NCI-H1092 (cell line): ENCODE data around the gene PTPRG.

Experiments used
- DNase-seq: peaks from one replicate; lab custom pipeline; 2025; lab: John Stamatoyannopoulos, UW

The PTPRG gene

DNA sequence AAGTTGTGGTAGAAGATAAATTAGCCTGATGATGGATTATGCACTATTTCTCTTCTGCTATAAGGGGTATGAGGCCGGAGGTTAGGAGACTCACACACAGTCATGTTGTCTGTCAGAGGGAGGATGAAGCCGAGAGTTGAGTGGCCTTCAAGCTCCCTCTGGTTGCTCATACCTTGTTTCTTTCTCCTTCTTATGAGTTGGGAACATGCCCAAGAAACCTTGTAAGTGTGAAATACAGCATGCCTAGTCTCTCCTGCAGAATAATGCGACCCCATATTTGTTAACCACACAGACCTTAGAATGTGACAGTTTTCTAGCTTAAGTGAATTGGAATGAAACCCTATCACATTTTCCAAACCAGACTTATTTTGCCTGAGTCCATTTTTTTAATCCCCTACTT lies 366.7 kb downstream of the PTPRG start:
- DNase-seq, result no peak

DNA sequence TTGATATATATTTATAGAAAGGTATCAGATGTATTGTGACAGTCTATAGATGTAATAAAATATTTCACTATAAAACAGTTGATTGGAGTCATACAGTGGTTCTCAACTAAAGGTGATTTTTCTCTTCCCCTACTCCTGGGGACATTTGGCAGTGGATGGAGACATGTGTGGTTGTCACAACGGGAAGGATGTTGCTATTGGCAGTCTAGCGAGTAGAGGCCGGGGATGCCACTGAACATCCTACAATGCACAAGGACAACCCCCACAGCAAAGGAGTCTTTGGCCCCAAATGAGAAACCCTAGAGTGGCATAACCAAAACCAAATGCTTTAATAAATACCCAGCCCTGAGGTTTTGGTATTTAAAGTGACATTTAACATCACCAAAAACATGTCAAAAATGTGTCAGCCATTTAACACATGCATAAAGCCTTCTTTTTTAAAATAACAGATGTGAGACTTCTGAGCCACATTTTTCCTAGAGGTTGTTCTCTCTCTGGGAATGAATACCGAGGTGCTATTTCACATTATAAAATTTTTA lies 367.5 kb downstream of the PTPRG start:
- DNase-seq, result no peak

DNA sequence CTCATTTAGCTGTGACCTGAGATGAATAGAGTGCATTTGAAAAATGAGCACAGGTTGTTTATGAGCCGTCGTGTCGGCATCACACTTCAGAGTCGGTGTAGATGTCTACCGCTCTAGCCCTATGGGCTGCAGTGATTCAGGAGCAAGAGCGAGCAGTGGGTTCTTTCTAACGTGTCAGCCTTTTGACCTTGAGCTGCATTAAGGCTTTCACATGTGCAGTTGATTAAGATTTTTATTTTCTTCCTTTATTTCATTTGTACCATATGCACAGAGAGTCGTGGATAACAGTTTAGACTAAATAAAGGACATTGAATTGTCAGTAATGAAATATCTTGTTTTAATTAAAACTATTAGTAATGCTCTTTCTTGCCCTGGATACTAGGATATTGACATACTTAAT lies 368.2 kb downstream of the PTPRG start:
- DNase-seq, result no peak

DNA sequence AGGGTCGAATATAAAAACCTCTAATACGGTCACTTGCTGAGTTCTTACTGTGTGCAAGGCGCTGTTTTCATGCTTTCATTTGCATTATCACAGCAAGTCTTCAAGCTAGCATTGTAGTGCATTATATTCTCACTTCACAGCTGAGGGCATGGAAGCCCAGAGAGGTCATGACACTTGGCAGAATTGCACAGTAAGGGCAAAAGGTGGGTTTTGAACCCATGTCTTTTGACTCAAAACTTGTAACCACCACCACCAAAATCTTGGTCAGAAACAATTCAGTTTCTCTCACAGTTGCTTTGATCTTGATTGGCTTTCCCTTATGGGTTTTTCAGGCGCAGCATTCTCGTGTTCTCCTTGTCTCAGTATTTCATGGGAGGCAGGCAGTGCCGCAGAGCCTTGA lies 371.1 kb downstream of the PTPRG start:
- no peak for DNase-seq

DNA sequence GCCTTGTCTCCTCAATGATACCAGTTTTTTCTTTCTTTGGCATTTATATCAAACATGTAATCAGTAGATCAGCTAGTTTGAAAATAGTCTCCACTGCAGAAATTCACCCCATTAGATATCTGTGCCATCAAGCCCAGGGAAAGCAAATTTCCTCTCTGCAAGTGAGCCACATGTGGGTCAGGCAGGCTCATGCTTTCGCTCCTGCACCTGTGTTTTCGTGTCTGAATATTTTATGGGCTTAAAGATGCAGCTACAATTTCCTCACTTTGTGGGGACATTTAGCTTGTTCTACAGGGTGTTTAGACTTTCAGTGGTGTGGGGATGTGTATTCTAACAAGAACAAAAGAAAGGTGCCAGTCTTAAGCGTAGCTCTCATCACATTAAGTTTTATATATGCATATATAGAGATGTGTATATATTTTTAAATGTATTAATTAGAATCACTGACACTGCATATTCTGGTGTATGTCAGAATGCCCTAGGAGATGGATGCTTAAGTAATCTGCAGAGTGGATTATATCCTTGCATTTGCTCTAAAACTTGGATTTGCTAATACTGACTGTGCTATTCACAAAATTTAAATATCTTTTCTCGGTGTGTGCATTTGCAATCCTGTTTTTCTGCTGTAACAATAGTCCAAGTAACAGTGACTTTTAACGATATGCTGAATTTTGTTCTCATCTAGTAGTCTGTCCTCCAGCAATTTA lies 372.6 kb downstream of the PTPRG start:
- no peak for DNase-seq

DNA sequence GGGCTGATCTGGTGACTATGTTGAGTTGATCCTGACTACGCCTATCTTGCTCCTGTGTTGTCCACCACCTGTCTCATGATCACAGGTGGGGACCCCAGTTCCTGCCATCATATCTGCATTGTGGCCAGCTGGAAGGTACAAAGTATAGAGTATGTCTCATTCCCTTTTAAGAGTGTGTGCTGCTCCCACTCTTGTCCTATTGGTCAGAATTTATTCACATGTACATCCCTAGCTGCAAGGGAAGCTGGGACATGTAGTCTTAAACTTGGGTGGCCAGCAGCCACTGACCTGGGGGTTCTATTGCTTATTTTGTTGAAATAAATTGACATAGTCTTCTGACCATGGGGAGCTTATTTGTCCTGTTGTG lies 373.1 kb downstream of the PTPRG start:
- DNase-seq, result no peak

DNA sequence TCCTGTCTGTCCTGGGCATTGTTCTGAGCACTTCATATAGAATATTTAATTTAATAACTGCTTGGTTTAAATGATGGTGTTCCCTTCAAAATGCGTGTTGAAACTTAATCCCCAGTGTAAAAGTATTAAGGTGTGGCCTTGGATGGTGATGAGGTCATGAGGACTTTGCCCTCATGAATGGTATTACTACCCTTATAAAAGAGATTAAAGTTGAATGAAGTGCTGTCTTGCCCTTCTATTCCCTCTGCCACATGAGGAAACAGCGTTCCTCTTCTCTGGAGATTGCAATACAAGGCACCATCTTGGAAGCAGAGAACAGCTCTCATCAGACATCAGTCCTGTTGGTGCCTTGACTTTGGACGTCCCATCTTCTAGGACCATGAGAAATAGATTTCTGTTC lies 374.4 kb downstream of the PTPRG start:
- no peak for DNase-seq

DNA sequence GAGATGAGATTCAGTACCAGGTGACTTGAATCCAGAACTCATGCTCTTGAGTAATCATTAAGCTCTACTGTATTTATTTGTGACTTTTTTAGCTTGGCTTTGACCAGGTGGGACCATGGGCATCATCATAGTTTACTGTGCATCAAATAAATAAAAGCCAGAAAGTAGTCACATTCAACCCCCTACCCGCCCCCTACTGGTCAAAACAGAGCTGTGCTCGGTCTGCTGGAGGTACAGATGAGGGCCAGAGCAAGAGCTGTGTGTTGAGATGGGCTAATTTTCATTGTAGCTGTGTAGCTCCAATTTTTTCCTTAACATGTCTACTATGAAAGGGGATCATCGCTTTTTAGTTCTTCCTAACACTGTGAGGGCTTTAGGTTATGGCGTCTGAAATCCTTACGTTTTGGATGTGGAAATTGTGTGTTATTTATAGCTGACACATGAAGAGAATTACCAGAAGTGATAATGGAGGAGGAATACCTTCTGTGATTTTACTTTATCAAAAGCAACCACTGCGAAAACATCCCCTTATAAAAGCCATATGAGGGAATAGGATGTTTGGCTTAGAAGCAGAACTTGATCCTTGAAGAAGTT lies 375.1 kb downstream of the PTPRG start:
- no peak for DNase-seq

DNA sequence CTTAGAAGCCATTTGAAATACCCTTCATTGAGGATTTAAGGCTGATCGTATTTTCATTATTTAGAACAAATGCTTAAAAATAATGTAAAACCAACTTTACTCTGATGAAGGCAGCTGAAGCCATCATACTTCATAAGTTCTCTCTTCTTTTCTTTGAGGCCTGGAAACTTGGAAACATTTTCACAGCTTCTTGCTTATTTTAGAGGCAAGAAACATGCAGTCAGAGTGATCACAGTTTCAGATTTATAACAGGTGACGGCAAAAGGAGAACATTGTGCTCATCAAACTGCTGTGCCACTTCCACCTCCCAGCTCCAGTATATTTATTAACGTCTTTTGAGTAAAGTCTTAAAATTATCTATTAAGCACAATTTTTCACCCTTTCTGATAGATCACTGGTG lies 376.1 kb downstream of the PTPRG start:
- no peak for DNase-seq

DNA sequence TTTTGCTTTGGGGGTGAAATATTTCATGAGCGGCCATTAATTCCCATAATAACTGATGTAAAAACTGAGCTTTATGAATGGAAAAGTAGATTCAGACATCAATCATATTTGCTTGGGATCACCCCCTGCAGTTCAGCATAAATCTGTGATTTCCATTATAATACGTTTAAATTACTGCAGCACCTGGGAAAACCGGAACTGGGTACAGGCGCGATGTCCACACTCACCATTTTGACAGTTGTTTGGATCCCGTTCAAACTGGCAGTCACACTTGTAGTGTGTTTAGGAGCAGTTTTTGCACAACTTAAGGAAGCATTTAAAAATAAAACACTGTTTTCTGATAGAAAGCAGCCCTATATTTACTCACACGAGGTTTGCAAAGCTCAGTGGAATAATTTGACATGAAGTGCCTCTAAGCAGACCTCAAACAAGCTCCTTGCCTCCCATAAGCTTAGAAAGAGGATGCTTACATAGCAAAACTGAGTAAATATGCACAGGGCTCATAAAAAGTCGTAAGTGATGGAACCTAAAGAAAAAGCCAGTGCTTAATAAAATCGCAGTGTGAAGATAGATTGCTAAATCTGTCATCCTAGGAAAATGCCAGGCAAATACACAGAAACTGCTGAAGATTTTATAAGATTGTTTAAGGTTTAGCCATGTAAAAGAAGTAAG lies 377.6 kb downstream of the PTPRG start:
- peak; percentile 2 for DNase-seq

DNA sequence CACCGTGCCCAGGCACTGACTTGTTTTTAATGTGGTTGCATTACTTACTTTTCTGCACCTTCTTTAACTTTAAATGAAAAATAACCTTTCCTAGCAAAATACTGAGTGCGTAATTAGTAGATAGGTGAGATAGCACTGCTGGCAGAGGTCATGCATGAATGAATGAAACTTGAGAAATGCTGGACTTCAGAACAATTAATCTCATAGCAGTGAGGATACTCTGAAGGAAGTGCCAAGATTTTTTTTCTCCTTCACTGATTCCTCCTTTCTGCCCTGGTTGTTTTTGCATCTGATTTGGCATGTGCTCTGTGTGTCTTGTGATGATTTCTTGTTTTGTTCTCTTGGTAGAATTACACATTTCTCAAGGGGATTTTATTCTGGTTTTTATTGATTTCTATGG lies 378.9 kb downstream of the PTPRG start:
- no peak for DNase-seq

DNA sequence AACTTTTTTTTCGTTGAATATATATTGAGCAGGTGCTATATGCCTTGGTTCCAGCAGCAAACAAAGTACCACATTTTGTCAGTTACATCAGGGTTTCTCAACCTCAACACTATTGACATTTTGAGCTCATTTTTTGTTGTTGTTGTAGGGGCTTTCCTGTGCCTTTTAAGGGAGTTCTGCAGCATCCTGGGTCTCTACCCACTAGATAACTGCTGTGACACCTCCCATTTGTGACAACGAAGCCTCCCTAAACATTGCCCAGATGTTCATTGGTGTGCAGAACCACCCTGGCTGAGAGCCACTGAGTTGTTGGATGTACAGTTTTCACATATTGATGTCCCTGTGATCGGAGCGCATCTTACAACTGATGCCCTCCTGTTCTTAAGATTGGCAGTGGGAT lies 382.6 kb downstream of the PTPRG start:
- no peak for DNase-seq

DNA sequence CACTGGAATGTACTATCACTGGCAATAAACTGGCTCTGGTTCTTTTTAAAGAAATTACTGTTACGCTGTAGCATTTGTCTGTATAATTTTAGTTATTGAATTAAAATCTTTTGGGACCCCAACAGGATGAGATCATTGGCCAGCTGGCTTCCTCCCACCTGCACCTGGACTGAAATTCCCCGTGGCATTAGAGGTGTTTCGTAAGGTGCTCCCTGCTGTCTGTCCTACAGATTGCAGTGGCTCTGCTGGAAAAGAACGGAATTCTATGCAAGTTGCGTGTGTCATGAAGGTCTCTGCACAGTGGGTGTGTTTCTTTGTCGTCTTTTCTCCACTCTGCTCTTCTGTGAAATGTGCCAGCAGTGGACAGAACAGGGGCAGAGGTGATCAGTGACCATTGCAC lies 383.4 kb downstream of the PTPRG start:
- no peak for DNase-seq

DNA sequence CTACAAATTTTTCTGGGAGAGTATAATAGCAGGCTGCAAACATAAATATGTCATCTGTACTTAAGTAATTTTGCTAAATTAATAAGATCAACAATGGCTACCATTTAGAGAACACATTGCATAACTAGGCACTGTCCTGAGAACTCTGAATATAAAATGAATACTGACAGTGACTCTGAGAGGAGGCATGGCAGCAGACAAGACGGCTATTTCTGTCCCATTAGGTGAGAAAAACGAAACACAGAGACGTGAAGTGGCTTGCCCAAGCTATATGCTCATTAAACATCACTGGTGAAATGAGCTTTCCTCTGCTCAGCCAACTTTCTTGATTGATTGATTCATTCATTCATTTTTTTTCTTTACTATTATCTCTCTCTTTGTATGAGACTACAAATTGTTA lies 384.3 kb downstream of the PTPRG start:
- DNase-seq, result no peak

DNA sequence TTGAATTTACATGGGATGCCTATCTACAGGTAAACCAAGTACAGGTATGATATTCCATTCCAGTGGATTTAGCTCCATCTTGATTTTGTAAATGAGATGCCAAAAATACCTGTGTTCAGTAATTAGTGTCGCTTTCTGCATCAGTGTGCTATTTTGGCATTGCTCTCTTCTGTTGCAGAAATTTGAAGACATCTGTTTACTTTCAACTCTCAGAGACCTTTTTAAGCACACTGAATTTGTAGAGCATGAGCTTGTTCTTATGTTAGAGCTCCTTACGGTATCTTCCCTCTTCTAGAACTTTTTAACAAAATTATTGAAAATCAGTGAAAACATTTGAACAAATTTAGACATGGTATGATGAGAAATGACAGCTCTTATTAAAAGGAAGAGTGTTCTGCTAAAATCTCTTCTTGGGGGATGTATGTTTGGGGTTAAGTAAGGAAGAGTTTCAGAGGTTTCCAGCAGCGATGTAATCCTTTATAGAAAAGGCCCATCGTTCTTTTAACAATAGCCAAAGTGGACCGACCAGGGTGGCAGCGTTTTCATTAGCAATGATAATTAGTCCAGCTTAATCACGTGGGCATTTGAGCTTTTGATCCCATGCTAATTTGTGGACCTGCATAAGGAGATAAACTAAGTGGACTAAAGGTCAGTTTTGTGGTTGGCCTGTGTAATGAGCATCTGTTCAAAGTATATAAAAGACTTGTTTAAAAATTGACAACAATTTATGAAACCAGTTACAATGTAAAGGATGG lies 385.4 kb downstream of the PTPRG start:
- no peak for DNase-seq

DNA sequence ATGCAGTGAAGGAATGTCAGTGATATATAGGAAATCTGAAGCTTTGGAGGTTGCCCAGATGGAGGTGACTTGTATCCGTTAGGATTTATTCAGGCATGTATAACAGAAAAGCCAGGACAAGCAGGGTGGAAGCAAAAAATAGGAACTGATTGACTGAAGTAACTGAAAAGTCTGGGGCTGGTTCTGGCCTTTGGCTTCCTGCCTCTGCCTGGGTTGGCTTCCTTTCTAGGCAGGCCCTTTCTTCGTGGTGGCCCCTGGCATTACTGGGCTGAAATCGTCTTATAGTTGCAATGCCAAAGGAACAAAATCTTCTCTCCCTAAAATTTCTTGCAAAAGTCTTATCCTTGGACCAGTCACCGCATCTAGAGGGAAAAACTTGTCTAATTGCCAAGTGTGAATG lies 386.1 kb downstream of the PTPRG start:
- no peak for DNase-seq

DNA sequence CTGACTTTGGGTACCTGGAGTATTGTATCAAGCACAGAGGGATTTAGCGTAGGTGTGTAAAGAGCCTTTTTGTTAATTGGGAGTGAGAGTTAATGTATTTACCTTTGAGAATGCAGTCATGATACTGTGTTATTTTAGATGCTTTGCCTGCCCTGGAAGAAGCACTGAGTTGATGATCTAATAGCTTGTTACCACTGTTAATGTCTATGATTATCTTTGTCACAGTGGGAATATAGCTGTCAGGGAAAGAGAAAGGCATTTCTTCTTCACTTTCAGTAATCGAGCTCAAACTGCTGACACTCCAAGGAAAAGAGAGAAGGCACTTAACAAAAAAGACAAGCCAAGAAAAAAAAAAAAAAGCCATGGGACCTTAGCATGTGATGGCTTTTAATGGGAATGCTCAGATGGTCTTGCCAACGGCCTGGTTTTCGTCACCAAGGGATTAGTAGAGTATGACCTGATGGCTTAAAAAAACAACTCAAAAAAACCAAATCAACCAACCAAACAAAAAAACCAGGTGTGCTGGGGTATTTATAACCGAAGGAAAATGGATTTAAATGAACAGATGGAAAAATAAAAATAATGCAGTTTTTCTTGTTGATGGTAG lies 387.4 kb downstream of the PTPRG start:
- no peak for DNase-seq

DNA sequence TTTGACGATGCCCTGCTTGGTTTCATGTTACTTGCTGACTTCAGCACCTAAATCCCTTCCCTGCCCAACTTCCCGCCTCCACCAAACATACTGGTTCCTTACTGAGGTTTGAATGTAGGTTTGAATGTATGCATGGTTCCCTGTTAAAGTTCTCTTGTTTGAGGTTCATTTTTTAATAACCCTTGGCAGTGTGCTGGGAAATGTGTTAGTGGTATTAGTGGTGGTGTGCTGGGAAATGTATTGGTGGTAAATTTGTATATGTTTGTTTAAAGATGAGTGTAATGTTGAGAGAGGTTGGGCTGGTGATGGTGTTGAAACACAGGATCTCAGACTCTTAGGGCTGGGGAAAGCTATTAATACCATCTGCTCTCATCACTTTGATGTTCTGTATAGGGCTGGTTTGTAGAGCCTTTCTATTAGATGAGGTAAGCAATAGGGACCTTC lies 392.7 kb downstream of the PTPRG start:
- DNase-seq, result no peak

DNA sequence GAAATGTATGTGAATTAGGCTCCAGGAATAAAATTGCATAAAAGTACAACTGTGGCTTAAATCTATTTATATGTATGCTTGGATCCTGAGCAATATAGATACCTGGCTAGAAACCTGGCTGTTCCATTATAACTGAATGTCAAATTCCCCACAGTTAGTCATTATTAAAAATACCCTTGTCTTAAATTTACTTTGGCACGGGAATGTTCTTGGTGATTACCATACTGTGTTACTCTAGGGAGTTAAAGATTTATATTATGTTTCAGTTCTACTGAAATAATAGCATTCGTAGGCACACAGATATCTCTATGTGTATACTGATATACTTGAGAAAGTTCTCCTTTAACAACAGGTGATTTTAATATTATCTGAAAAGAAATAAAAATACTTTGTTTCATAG lies 394.1 kb downstream of the PTPRG start:
- no peak for DNase-seq

DNA sequence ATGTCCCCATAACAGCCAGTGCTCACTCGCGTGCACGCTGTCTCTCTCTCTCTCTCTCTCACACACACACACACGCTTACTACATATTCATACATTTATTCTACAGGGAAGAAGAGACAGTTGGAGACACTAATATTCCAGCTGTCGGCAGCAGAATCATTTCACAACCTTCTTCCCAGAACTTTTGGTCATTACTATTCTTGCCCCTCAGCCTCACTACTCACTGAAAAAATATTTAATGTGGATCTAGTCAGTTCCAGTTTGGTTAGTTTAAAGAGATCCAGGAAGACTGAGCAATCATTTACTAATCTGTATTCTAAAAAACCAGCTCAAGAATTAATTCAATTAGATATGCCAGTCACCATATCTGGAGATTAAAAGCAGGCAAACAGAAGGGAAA lies 394.9 kb downstream of the PTPRG start:
- DNase-seq, result no peak

DNA sequence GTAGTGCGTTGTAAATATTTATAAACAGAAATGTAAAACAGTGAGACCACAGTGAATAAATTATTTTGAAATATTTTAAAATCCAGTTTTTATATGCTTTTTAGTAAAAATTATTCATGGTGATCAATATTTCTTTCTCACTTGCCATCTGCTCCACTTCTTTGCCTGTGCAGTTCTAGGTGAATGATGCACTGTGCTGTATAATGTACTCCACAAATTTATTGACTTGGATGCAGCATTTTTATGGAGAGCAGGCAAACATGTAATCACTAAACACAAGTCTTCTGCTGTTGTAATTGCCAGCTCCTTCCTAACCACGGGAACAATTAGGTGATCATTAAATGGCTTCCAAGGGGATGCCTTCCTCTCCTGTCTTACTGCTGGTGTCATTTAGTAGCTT lies 395.9 kb downstream of the PTPRG start:
- DNase-seq, result no peak

DNA sequence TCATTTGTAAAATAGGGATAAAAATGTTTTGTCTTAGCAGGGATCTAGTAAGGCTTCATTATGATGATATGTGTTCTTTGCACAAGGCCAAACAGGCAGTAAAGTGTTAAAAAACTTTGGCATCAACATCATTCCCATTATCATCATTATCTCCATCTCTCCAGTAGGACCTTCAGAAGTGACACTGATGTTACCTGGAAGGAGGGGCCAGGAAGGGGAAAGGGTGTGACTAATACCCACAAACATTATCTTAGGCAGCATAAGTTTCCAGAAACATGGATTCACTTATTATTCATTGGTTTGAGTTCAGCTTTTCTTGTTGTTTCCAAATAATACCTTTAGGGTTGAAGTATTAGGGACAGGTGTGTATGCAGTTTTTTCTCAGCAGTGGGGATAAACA lies 399.6 kb downstream of the PTPRG start:
- no peak for DNase-seq
